Thyroid gland (tissue), 4 donors: ENCODE results near the gene SECISBP2L. TPM values are rescaled to one million over a fixed set of nuclear protein-coding genes. Genes with fewer than 3 reads are reported as not detected.

Experiments used
- DNase-seq, 2 donors: peaks; one replicate each; pipeline ENCODE4 v3.0.0-alpha.2; 2019
- H3K27ac ChIP-seq, 3 donors: fragments of 200-600 bp; sonication (generic); 1 replicate in 2 of 3; 2 replicates in 1 of 3; pipeline ENCODE4 v1.5.1; 2016 to 2019; ENCODE audit warnings: mild to moderate bottlenecking in 1 of 3, moderate library complexity in 1 of 3
- H3K27me3 ChIP-seq: fragments of 200-600 bp; sonication (generic); one replicate; pipeline ENCODE4 v1.5.1; 2019
- H3K36me3 ChIP-seq, 2 donors: fragments of 200-600 bp; sonication (generic); one replicate each; pipeline ENCODE4 v1.5.1; 2016 to 2019
- H3K4me1 ChIP-seq, 2 donors: fragments of 200-600 bp; sonication (generic); one replicate each; pipeline ENCODE4 v1.5.1; 2017 to 2019
- H3K4me3 ChIP-seq, 3 donors: fragments of 200-600 bp; sonication (generic); replicated peaks in 1 of 3; 1 replicate in 2 of 3; 2 replicates in 1 of 3; pipeline ENCODE4 v1.5.1; 2016; ENCODE audit warnings: mild to moderate bottlenecking in 1 of 3
- H3K9me3 ChIP-seq: fragments of 200-600 bp; sonication (generic); one replicate; pipeline ENCODE4 v1.5.1; 2017
- CTCF ChIP-seq, 6 experiments: fragments of 200-600 bp in 3 of 6; fragments of 450-650 bp in 3 of 6; sonication (generic) in 3 of 6; IDR thresholded peaks; one replicate each; pipeline ENCODE4 v1.5.1; 2016 to 2019; ENCODE audit warnings: antibody characterized with exemption in 6 of 6, mild to moderate bottlenecking in 2 of 6, inconsistent platforms in 1 of 6, moderate library complexity in 1 of 6
- POLR2A ChIP-seq, 2 donors: fragments of 450-650 bp; IDR thresholded peaks; one replicate each; pipeline ENCODE4 v1.6.1; 2017; ENCODE audit warnings: antibody characterized with exemption in 2 of 2, mild to moderate bottlenecking in 2 of 2, moderate library complexity in 1 of 2
- WGBS, 2 donors: methylation state at CpG; one replicate each; pipeline ENCODE4 v1.1.5; 2017; 5-methylcytosine and 5-hydroxymethylcytosine counted together
- intact Hi-C: fragments of 100-400 bp; cut with DNase I; formaldehyde crosslinking; loops from one replicate; pipeline ENCODE4 v1.15.1; 2023
- total RNA-seq, 4 donors: library from RNA; depleted of rRNA; stranded (reverse); fragments of >200 nt; gene quantifications; one replicate each; pipeline ENCODE4 v1.2.3, GENCODE V29; 2016

The SECISBP2L gene
- total RNA-seq, 4 donors from 2014 or later: 53.9 to 88.8 (median 60.9) TPM

GRCh38 chr15:49038382-49038781 is 7.9 kb downstream of the SECISBP2L start:
- Histone ChIP-seq H3K9me3 (no peaks in the 10 kb centered on the region), H3K4me3 (no peak overlapping the region), H3K4me1 (peaks cover 14 to 16% of the 10 kb centered on the region in 2 donors), H3K36me3 (no peaks in the 10 kb centered on the region), H3K27ac (no peak overlapping the region), H3K27me3 (no peaks in the 10 kb centered on the region)
- no peak for TF ChIP-seq CTCF (IDR thresholded peaks at IDR 0.05)
- TF ChIP-seq POLR2A (IDR thresholded peaks at IDR 0.05): no peak
- intact Hi-C loops: no loop called here
- no peak for DNase-seq

- Histone ChIP-seq H3K9me3 (no peaks in the 10 kb centered on the region), H3K4me3 (no peak overlapping the region), H3K36me3 (no peaks in the 10 kb centered on the region), H3K4me1 (peaks cover 11 to 15% of the 10 kb centered on the region in 2 donors), H3K27ac (no peak overlapping the region), H3K27me3 (no peaks in the 10 kb centered on the region)
- intact Hi-C loops: no loop called here
- DNase-seq: no peak
- TF ChIP-seq POLR2A (IDR thresholded peaks at IDR 0.05) (no peak), CTCF (IDR thresholded peaks at IDR 0.05) (no peak)
These were observed 8.7 kb downstream of the SECISBP2L start for GRCh38 chr15:49037546-49037940.

GRCh38 chr15:49036650-49037545 is 9.3 kb downstream of the SECISBP2L start:
- intact Hi-C loops: no loop called here
- Histone ChIP-seq H3K4me3 (no peak overlapping the region), H3K27me3 (no peaks in the 10 kb centered on the region), H3K27ac (no peak overlapping the region), H3K4me1 (peaks cover 9 to 15% of the 10 kb centered on the region in 2 donors), H3K9me3 (no peaks in the 10 kb centered on the region), H3K36me3 (no peaks in the 10 kb centered on the region)
- DNase-seq: no peak
- TF ChIP-seq CTCF (IDR thresholded peaks at IDR 0.05): no peak
- no peak for TF ChIP-seq POLR2A (IDR thresholded peaks at IDR 0.05)
- WGBS, 2 donors: 84 to 85% methylated on average over 3 of the region's 3 CpGs

- H3K27ac ChIP-seq: no peak overlapping the region
- H3K4me1 ChIP-seq: peaks cover 9 to 15% of the 10 kb centered on the region in 2 donors
- no peaks in the 10 kb centered on the region for H3K27me3 ChIP-seq
- H3K4me3 ChIP-seq: no peak overlapping the region
- 90 to 93% methylated on average over 2 of the region's 2 CpGs for WGBS, 2 donors
- no peaks in the 10 kb centered on the region for H3K36me3 ChIP-seq
- no peak for TF ChIP-seq CTCF (IDR thresholded peaks at IDR 0.05)
- TF ChIP-seq POLR2A (IDR thresholded peaks at IDR 0.05): no peak
- DNase-seq: no peak
- H3K9me3 ChIP-seq: no peaks in the 10 kb centered on the region
- intact Hi-C loops: no loop called here
These were observed 10.4 kb downstream of the SECISBP2L start for GRCh38 chr15:49035825-49036224.

- intact Hi-C loops: no loop called here
- Histone ChIP-seq H3K4me1 (peaks cover 3 to 4% of the 10 kb centered on the region in 2 donors), H3K27ac (no peak overlapping the region), H3K4me3 (no peak overlapping the region), H3K9me3 (no peaks in the 10 kb centered on the region), H3K36me3 (peaks cover 3 to 7% of the 10 kb centered on the region in 2 donors), H3K27me3 (no peaks in the 10 kb centered on the region)
- DNase-seq: no peak
- TF ChIP-seq CTCF (IDR thresholded peaks at IDR 0.05) (no peak), POLR2A (IDR thresholded peaks at IDR 0.05) (no peak)
- 93 to 95% methylated on average over 5 of the region's 5 CpGs for WGBS, 2 donors
These were observed 13.6 kb downstream of the SECISBP2L start for GRCh38 chr15:49032601-49033145.
